ENCODE results near the gene VAT1. TPM values are rescaled to one million over a fixed set of nuclear protein-coding genes. Genes with fewer than 3 reads are reported as not detected.

The VAT1 gene
- total and polyA plus RNA-seq, 2 of the 13 experiments (the other 11 are each of a cell fraction or from before 2014, with no cell fraction given) = 143 to 205 TPM

DNA sequence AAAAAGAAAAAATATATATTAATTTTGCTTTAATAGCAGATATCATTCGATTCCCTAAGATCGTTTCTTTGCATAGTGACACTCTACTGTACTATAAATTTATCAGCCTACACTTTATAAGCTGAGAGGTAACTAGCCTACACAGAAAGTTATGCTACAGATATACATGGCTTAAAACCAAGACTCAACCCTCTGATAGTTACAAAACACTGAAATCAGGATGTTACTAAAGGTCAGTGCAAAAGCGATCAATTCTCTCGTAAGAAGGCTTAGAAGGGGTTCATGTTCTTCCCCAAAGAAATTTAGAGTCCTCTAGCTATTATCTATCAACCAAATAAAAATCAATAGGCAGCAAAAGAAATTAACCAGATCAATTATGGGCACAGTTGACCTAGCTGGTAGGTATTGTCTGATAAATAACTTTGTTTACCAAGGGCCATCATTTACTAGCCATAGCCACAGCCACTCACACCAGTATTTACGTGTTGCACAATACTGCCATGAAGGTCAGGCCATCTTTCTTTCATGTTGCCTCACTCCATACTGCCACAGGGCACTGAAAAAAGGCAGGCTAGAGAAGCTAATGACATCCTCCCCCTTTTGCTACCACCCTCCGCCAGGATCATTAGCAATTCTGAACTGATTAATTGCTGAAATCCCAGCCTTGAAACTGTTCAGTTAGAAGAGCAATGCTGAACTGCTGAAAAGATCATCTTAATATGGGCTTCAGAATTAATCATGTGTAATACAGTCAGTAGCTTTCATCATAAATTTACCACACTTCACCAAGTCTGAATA lies 46.6 kb upstream of the VAT1 start (continued):
- TF ChIP-seq, protein P1, sequence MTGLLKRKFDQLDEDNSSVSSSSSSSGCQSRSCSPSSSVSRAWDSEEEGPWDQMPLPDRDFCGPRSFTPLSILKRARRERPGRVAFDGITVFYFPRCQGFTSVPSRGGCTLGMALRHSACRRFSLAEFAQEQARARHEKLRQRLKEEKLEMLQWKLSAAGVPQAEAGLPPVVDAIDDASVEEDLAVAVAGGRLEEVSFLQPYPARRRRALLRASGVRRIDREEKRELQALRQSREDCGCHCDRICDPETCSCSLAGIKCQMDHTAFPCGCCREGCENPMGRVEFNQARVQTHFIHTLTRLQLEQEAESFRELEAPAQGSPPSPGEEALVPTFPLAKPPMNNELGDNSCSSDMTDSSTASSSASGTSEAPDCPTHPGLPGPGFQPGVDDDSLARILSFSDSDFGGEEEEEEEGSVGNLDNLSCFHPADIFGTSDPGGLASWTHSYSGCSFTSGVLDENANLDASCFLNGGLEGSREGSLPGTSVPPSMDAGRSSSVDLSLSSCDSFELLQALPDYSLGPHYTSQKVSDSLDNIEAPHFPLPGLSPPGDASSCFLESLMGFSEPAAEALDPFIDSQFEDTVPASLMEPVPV (CRISPR knock-in tag; IDR thresholded peaks at IDR 0.05) = no peak; the same call in 1 of the 2 replicates
- TF ChIP-seq, protein P2, sequence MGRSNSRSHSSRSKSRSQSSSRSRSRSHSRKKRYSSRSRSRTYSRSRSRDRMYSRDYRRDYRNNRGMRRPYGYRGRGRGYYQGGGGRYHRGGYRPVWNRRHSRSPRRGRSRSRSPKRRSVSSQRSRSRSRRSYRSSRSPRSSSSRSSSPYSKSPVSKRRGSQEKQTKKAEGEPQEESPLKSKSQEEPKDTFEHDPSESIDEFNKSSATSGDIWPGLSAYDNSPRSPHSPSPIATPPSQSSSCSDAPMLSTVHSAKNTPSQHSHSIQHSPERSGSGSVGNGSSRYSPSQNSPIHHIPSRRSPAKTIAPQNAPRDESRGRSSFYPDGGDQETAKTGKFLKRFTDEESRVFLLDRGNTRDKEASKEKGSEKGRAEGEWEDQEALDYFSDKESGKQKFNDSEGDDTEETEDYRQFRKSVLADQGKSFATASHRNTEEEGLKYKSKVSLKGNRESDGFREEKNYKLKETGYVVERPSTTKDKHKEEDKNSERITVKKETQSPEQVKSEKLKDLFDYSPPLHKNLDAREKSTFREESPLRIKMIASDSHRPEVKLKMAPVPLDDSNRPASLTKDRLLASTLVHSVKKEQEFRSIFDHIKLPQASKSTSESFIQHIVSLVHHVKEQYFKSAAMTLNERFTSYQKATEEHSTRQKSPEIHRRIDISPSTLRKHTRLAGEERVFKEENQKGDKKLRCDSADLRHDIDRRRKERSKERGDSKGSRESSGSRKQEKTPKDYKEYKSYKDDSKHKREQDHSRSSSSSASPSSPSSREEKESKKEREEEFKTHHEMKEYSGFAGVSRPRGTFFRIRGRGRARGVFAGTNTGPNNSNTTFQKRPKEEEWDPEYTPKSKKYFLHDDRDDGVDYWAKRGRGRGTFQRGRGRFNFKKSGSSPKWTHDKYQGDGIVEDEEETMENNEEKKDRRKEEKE (IDR thresholded peaks at IDR 0.05) = no peak
- no peak for TF ChIP-seq RFX3 (CRISPR knock-in tag; IDR thresholded peaks at IDR 0.05)
- TF ChIP-seq ZKSCAN8 (CRISPR knock-in tag; IDR thresholded peaks at IDR 0.05; ENCODE audit: borderline replicate concordance) = peak; percentile 85; the same call in 1 of the 2 replicates
- TF ChIP-seq, protein P3, sequence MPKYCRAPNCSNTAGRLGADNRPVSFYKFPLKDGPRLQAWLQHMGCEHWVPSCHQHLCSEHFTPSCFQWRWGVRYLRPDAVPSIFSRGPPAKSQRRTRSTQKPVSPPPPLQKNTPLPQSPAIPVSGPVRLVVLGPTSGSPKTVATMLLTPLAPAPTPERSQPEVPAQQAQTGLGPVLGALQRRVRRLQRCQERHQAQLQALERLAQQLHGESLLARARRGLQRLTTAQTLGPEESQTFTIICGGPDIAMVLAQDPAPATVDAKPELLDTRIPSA (CRISPR knock-in tag; IDR thresholded peaks at IDR 0.05; ENCODE audit: borderline replicate concordance) = no peak
- TF ChIP-seq HNRNPUL1 (IDR thresholded peaks at IDR 0.05; ENCODE audit: low read depth, low read length) = no peak
- TF ChIP-seq REPIN1 (CRISPR knock-in tag; IDR thresholded peaks at IDR 0.05; ENCODE audit: borderline replicate concordance, low read depth) = peak; percentile 92; the same call in 1 of the 2 replicates
- TF ChIP-seq, protein P4, sequence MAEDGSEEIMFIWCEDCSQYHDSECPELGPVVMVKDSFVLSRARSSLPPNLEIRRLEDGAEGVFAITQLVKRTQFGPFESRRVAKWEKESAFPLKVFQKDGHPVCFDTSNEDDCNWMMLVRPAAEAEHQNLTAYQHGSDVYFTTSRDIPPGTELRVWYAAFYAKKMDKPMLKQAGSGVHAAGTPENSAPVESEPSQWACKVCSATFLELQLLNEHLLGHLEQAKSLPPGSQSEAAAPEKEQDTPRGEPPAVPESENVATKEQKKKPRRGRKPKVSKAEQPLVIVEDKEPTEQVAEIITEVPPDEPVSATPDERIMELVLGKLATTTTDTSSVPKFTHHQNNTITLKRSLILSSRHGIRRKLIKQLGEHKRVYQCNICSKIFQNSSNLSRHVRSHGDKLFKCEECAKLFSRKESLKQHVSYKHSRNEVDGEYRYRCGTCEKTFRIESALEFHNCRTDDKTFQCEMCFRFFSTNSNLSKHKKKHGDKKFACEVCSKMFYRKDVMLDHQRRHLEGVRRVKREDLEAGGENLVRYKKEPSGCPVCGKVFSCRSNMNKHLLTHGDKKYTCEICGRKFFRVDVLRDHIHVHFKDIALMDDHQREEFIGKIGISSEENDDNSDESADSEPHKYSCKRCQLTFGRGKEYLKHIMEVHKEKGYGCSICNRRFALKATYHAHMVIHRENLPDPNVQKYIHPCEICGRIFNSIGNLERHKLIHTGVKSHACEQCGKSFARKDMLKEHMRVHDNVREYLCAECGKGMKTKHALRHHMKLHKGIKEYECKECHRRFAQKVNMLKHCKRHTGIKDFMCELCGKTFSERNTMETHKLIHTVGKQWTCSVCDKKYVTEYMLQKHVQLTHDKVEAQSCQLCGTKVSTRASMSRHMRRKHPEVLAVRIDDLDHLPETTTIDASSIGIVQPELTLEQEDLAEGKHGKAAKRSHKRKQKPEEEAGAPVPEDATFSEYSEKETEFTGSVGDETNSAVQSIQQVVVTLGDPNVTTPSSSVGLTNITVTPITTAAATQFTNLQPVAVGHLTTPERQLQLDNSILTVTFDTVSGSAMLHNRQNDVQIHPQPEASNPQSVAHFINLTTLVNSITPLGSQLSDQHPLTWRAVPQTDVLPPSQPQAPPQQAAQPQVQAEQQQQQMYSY (CRISPR knock-in tag; IDR thresholded peaks at IDR 0.05) = no peak
- TF ChIP-seq SNAI1 (CRISPR knock-in tag; IDR thresholded peaks at IDR 0.05; ENCODE audit: borderline replicate concordance) = 0 out of 2 replicates have a peak, but pooled peaks have one; percentile 58
- TF ChIP-seq ZNF746 (CRISPR knock-in tag; IDR thresholded peaks at IDR 0.05) = no peak
- TF ChIP-seq CCAR2 (optimal IDR thresholded peaks at IDR 0.05; ENCODE audit: low read depth, low read length) = no peak
- 0 out of 2 replicates have a peak, but pooled peaks have one; percentile 40 for TF ChIP-seq TOPORS (CRISPR knock-in tag; IDR thresholded peaks at IDR 0.05)
- TF ChIP-seq EZH2 (conservative IDR thresholded peaks at IDR 0.05; ENCODE audit: low read depth, low read length) = no peak
